ENCODE measurements around the gene HTT-AS. TPM values are rescaled to one million over a fixed set of nuclear protein-coding genes. Genes with fewer than 3 reads are reported as not detected.

HTT-AS gene
- total and polyA plus RNA-seq, 2 of the 8 experiments (the other 6 are each of a cell fraction or from before 2014, with no cell fraction given): not detected

DNA sequence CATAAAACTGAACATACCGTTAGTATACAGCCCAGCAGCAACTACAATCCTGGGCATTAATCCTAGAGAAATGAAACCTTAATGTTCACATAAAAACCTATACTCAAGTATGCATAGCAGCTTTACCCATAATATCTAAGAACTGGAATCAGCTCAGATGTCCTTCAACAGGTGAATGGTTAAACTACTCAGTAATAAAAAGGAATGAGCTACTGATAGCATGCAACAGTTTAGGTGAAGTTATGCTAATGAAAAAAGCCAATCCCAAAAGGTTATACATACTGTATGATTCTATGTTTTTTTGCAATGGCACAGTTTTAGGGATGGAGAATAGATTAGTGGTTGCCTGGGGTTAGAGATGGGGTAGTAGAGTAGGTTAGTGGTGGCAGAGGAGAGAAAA, 9.4 kb upstream of the HTT-AS start:
- TF ChIP-seq TCF12 (IDR thresholded peaks at IDR 0.05; ENCODE audit: low read depth, low read length) (no peak), BRCA1 (IDR thresholded peaks at IDR 0.05; ENCODE audit: low read depth, low read length) (no peak), SAP30 (IDR thresholded peaks at IDR 0.05; ENCODE audit: insufficient read depth, insufficient replicate concordance, low read length) (no peak), EZH2 (IDR thresholded peaks at IDR 0.05; ENCODE audit: low read depth, low read length, severe bottlenecking) (no peak), SP2 (IDR thresholded peaks at IDR 0.05; ENCODE audit: low read length) (no peak), TAF1 (IDR thresholded peaks at IDR 0.05; ENCODE audit: low read depth, low read length) (no peak), SP1 (IDR thresholded peaks at IDR 0.05; ENCODE audit: low read depth, low read length) (no peak), GTF2F1 (IDR thresholded peaks at IDR 0.05; ENCODE audit: borderline replicate concordance, low read depth, low read length) (no peak), SUZ12 (IDR thresholded peaks at IDR 0.05; ENCODE audit: low read length) (no peak), CEBPB (IDR thresholded peaks at IDR 0.05; ENCODE audit: low read depth, low read length) (no peak), RNF2 (IDR thresholded peaks at IDR 0.05; ENCODE audit: borderline replicate concordance, low read depth, low read length, missing control alignments, poor library complexity, severe bottlenecking) (no peak), KDM1A (IDR thresholded peaks at IDR 0.05; ENCODE audit: borderline replicate concordance, low read length) (no peak)
- Histone ChIP-seq H3K23me2 (ENCODE audit: low read depth, low read length) (no peaks in the 10 kb centered on the region; the same call in 1 of the 2 replicates), H4K5ac (ENCODE audit: insufficient read length, low read depth, low read length) (no peak overlapping the region), H2AK5ac (ENCODE audit: low read depth, low read length) (no peak overlapping the region), H4K91ac (replicated peaks; ENCODE audit: insufficient read length, low read length) (no peak overlapping the region), H3K27me3 (replicated peaks in 1 of 4; ENCODE audit: control insufficient read depth in 3 of 4, extremely low read depth in 1 of 4, insufficient read depth in 3 of 4, low read length in 3 of 4) (no peaks in the 10 kb centered on the region), H3K79me1 (ENCODE audit: low read depth, low read length) (peaks cover 14% of the 10 kb centered on the region), H3K9ac (replicated peaks in 1 of 4; ENCODE audit: extremely low read depth in 1 of 4, low read depth in 3 of 4, low read length in 3 of 4) (no peak overlapping the region), H2BK20ac (ENCODE audit: low read length) (no peak overlapping the region), H4K8ac (ENCODE audit: extremely low read depth, insufficient read depth, low read length) (no peak overlapping the region), H3K4ac (replicated peaks; ENCODE audit: insufficient read length, low read depth, low read length) (no peak overlapping the region), H3K4me1 (replicated peaks in 1 of 4; ENCODE audit: control insufficient read depth in 3 of 4, insufficient read depth in 4 of 4, low read length in 3 of 4) (no peaks in the 10 kb centered on the region), H3K4me2 (ENCODE audit: insufficient read depth in 1 of 2, low read depth in 2 of 2, low read length in 2 of 2) (no peak overlapping the region), H3K36me3 (ENCODE audit: control insufficient read depth in 2 of 4, insufficient read depth in 4 of 4, low read length in 3 of 4) (peaks cover 0 to 11% (median 2%) of the 10 kb centered on the region in 4 experiments; a peak in 3 of 8 replicates), H2BK12ac (ENCODE audit: low read depth, low read length) (no peak overlapping the region), H3K14ac (ENCODE audit: insufficient read length) (no peak overlapping the region), H3K79me2 (ENCODE audit: control insufficient read depth in 1 of 2, insufficient read depth in 2 of 2, low read length in 2 of 2) (peaks cover 14 to 81% of the 10 kb centered on the region in 2 experiments), H4K20me1 (replicated peaks in 1 of 2; ENCODE audit: control insufficient read depth in 1 of 2, insufficient read depth in 2 of 2, low read length in 2 of 2) (peaks cover 6 to 12% of the 10 kb centered on the region in 2 experiments), H3K4me3 (ENCODE audit: extremely low read depth in 1 of 4, insufficient read depth in 2 of 4, low read depth in 3 of 4, low read length in 4 of 4) (no peak overlapping the region), H3K27ac (ENCODE audit: low read depth, low read length) (no peak overlapping the region), H2BK120ac (replicated peaks; ENCODE audit: low read depth, low read length) (no peak overlapping the region), H2AFZ (ENCODE audit: low read length) (no peak overlapping the region), H3K23ac (ENCODE audit: insufficient read length) (no peak overlapping the region), H3K9me3 (ENCODE audit: insufficient read depth in 2 of 2, low read depth in 1 of 2, low read length in 1 of 2) (no peaks in the 10 kb centered on the region), H2BK15ac (ENCODE audit: low read length) (no peak overlapping the region), H3K18ac (ENCODE audit: extremely low read depth, low read length) (no peak overlapping the region), H3K56ac (replicated peaks; ENCODE audit: insufficient read length, low read depth, low read length) (no peak overlapping the region), H2BK5ac (ENCODE audit: low read depth, low read length) (no peak overlapping the region)
- DNase-seq (ENCODE audit: low read depth in 1 of 2, low spot score in 2 of 2) (no peak), FAIRE-seq (no peak)
- CTCF ChIA-PET (ENCODE audit: partially characterized antibody): interaction anchor here (1.0 kb wide), 1 partner anchor 13 kb away, joined by 3 read pairs; no protein-coding TSS in a partner anchor
- 88% methylated on average over 1 of the region's 1 CpG; no CpG with 5 or more reads in 1 of the 2 experiments for WGBS, 2 experiments (ENCODE audit: extremely low coverage in 1 of 2, insufficient coverage in 1 of 2, insufficient read length in 1 of 2, insufficient replicate concordance in 2 of 2, low coverage in 1 of 2, low lambda C conversion rate in 2 of 2, missing lambda C conversion rate in 1 of 2)
- POLR2A ChIA-PET (ENCODE audit: partially characterized antibody): interaction anchor here (1.0 to 1.5 kb wide), 2 partner anchors 10 kb away, joined by 3 to 4 read pairs; partner anchors contain the start of genes HTT and HTT-AS
